Activated naive CD8-positive, alpha-beta T cell treated with anti-CD3 and anti-CD28 coated beads, Interleukin-2, amount 50 U/mL, for 24 hours (primary cell): ENCODE results near the gene DYSF.

Experiments used
- ATAC-seq: fragments of 150-1000 bp; cut with Tn5 transposase; one replicate; pipeline ENCODE4 v1.10.0; 2021
- DNase-seq: peaks from one replicate; pipeline ENCODE4 v3.0.0; 2021
- H3K27ac Mint-ChIP-seq: one replicate; pipeline ENCODE4 v1.8.0; 2021; ENCODE audit warnings: mild to moderate bottlenecking, mixed read lengths
- H3K27me3 Mint-ChIP-seq: one replicate; pipeline ENCODE4 v1.8.0; 2021; ENCODE audit warnings: mixed read lengths
- H3K36me3 Mint-ChIP-seq: one replicate; pipeline ENCODE4 v1.8.0; 2021; ENCODE audit warnings: low read depth, mixed read lengths
- H3K4me1 Mint-ChIP-seq: one replicate; pipeline ENCODE4 v1.8.0; 2021; ENCODE audit warnings: mixed read lengths
- H3K4me3 Mint-ChIP-seq: one replicate; pipeline ENCODE4 v1.8.0; 2021; ENCODE audit warnings: mild to moderate bottlenecking, moderate library complexity, mixed read lengths
- H3K9me3 Mint-ChIP-seq: one replicate; pipeline ENCODE4 v1.8.0; 2021; ENCODE audit warnings: mixed read lengths

Gene DYSF

GRCh38 chr2:71669058-71669456 is 215.7 kb downstream of the DYSF start:
- no peak overlapping the region for H3K4me3 Mint-ChIP-seq
- no peak overlapping the region for H3K27ac Mint-ChIP-seq
- DNase-seq, result no peak
- H3K27me3 Mint-ChIP-seq, result no peaks in the 10 kb centered on the region
- H3K9me3 Mint-ChIP-seq, result no peaks in the 10 kb centered on the region
- no peak for ATAC-seq
- no peaks in the 10 kb centered on the region for H3K36me3 Mint-ChIP-seq
- H3K4me1 Mint-ChIP-seq, result no peaks in the 10 kb centered on the region

GRCh38 chr2:71669628-71670429 is 216.5 kb downstream of the DYSF start:
- ATAC-seq (no peak), DNase-seq (no peak)
- H3K27me3 Mint-ChIP-seq, result no peaks in the 10 kb centered on the region
- H3K4me3 Mint-ChIP-seq, result no peak overlapping the region
- no peaks in the 10 kb centered on the region for H3K36me3 Mint-ChIP-seq
- H3K27ac Mint-ChIP-seq, result no peak overlapping the region
- no peaks in the 10 kb centered on the region for H3K4me1 Mint-ChIP-seq
- no peaks in the 10 kb centered on the region for H3K9me3 Mint-ChIP-seq

GRCh38 chr2:71670430-71670795 is 217.1 kb downstream of the DYSF start:
- Mint-ChIP-seq H3K27ac (no peak overlapping the region), H3K4me3 (no peak overlapping the region), H3K36me3 (no peaks in the 10 kb centered on the region), H3K9me3 (no peaks in the 10 kb centered on the region), H3K4me1 (no peaks in the 10 kb centered on the region), H3K27me3 (no peaks in the 10 kb centered on the region)
- DNase-seq (no peak), ATAC-seq (no peak)

- DNase-seq, result no peak
- no peak for ATAC-seq
- H3K4me3 Mint-ChIP-seq, result no peak overlapping the region
- no peaks in the 10 kb centered on the region for H3K36me3 Mint-ChIP-seq
- no peaks in the 10 kb centered on the region for H3K9me3 Mint-ChIP-seq
- H3K27ac Mint-ChIP-seq, result no peak overlapping the region
- H3K27me3 Mint-ChIP-seq, result peaks cover 2% of the 10 kb centered on the region
- no peaks in the 10 kb centered on the region for H3K4me1 Mint-ChIP-seq
These were observed 218.0 kb downstream of the DYSF start for GRCh38 chr2:71671203-71671854.

- DNase-seq, result no peak
- no peaks in the 10 kb centered on the region for H3K36me3 Mint-ChIP-seq
- no peaks in the 10 kb centered on the region for H3K4me1 Mint-ChIP-seq
- H3K27ac Mint-ChIP-seq, result no peak overlapping the region
- H3K27me3 Mint-ChIP-seq, result peaks cover 2% of the 10 kb centered on the region
- H3K9me3 Mint-ChIP-seq, result no peaks in the 10 kb centered on the region
- peak; percentile 9 for ATAC-seq
- H3K4me3 Mint-ChIP-seq, result no peak overlapping the region
These were observed 218.8 kb downstream of the DYSF start for GRCh38 chr2:71671895-71672825.

- DNase-seq (no peak), ATAC-seq (no peak)
- H3K4me3 Mint-ChIP-seq, result no peak overlapping the region
- no peak overlapping the region for H3K27ac Mint-ChIP-seq
- no peaks in the 10 kb centered on the region for H3K4me1 Mint-ChIP-seq
- peaks cover 2% of the 10 kb centered on the region for H3K27me3 Mint-ChIP-seq
- H3K9me3 Mint-ChIP-seq, result no peaks in the 10 kb centered on the region
- no peaks in the 10 kb centered on the region for H3K36me3 Mint-ChIP-seq
These were observed 219.8 kb downstream of the DYSF start for GRCh38 chr2:71672826-71673795.

- Mint-ChIP-seq H3K4me1 (no peaks in the 10 kb centered on the region), H3K9me3 (no peaks in the 10 kb centered on the region), H3K4me3 (no peak overlapping the region), H3K27me3 (peaks cover 3% of the 10 kb centered on the region), H3K36me3 (no peaks in the 10 kb centered on the region), H3K27ac (no peak overlapping the region)
- ATAC-seq (peak; percentile 21), DNase-seq (no peak)
These were observed 220.9 kb downstream of the DYSF start for GRCh38 chr2:71674158-71674851.

GRCh38 chr2:71675296-71675695 is 221.9 kb downstream of the DYSF start:
- Mint-ChIP-seq H3K27ac (no peak overlapping the region), H3K4me1 (no peaks in the 10 kb centered on the region)

GRCh38 chr2:71678874-71679273 is 225.5 kb downstream of the DYSF start:
- Mint-ChIP-seq H3K4me1 (no peaks in the 10 kb centered on the region), H3K27me3 (peaks cover 3% of the 10 kb centered on the region), H3K27ac (no peak overlapping the region), H3K4me3 (no peak overlapping the region), H3K36me3 (no peaks in the 10 kb centered on the region), H3K9me3 (no peaks in the 10 kb centered on the region)
- DNase-seq (no peak), ATAC-seq (no peak)

More at GRCh38 chr2:71675296-71675695, 221.9 kb downstream of the DYSF start:
- DNase-seq (no peak), ATAC-seq (no peak)
- no peaks in the 10 kb centered on the region for H3K9me3 Mint-ChIP-seq
- H3K4me3 Mint-ChIP-seq, result no peak overlapping the region
- peaks cover 3% of the 10 kb centered on the region for H3K27me3 Mint-ChIP-seq
- H3K36me3 Mint-ChIP-seq, result no peaks in the 10 kb centered on the region

GRCh38 chr2:71679491-71679890 is 226.1 kb downstream of the DYSF start:
- H3K4me3 Mint-ChIP-seq, result no peak overlapping the region
- H3K9me3 Mint-ChIP-seq, result no peaks in the 10 kb centered on the region
- H3K27me3 Mint-ChIP-seq, result peaks cover 3% of the 10 kb centered on the region
- H3K36me3 Mint-ChIP-seq, result no peaks in the 10 kb centered on the region
- no peaks in the 10 kb centered on the region for H3K4me1 Mint-ChIP-seq
- no peak for DNase-seq
- no peak for ATAC-seq
- no peak overlapping the region for H3K27ac Mint-ChIP-seq

GRCh38 chr2:71680925-71681324 is 227.6 kb downstream of the DYSF start:
- DNase-seq (no peak), ATAC-seq (no peak)
- H3K27me3 Mint-ChIP-seq, result peaks cover 2% of the 10 kb centered on the region
- no peak overlapping the region for H3K4me3 Mint-ChIP-seq
- no peaks in the 10 kb centered on the region for H3K4me1 Mint-ChIP-seq
- H3K27ac Mint-ChIP-seq, result no peak overlapping the region
- no peaks in the 10 kb centered on the region for H3K36me3 Mint-ChIP-seq
- H3K9me3 Mint-ChIP-seq, result no peaks in the 10 kb centered on the region

GRCh38 chr2:71681626-71682025 is 228.3 kb downstream of the DYSF start:
- Mint-ChIP-seq H3K27me3 (peaks cover 2% of the 10 kb centered on the region), H3K9me3 (no peaks in the 10 kb centered on the region), H3K27ac (no peak overlapping the region), H3K4me1 (no peaks in the 10 kb centered on the region), H3K4me3 (no peak overlapping the region), H3K36me3 (no peaks in the 10 kb centered on the region)
- DNase-seq (no peak), ATAC-seq (no peak)

- no peaks in the 10 kb centered on the region for H3K9me3 Mint-ChIP-seq
- DNase-seq, result no peak
- H3K27me3 Mint-ChIP-seq, result peaks cover 2% of the 10 kb centered on the region
- no peak overlapping the region for H3K4me3 Mint-ChIP-seq
- no peak for ATAC-seq
- no peaks in the 10 kb centered on the region for H3K4me1 Mint-ChIP-seq
- H3K36me3 Mint-ChIP-seq, result no peaks in the 10 kb centered on the region
- H3K27ac Mint-ChIP-seq, result no peak overlapping the region
These were observed 229.0 kb downstream of the DYSF start for GRCh38 chr2:71682341-71682740.
